ENCODE measurements around the gene PRKCA. TPM values are rescaled to one million over a fixed set of nuclear protein-coding genes. Genes with fewer than 3 reads are reported as not detected.
A peak's percentile ranks its signal among the peaks of the same experiment; 100 is the strongest.

The PRKCA gene
- total RNA-seq, 1 donor from 2014 or later: 5.6 TPM

- no peak for DNase-seq
- intact Hi-C loops (cut with micrococcal nuclease): no loop called here
- H3K4me3 ChIP-seq: peak overlapping the region; percentile 87
- H3K4me1 ChIP-seq: peaks cover 27% of the 10 kb centered on the region
- H3K9me3 ChIP-seq (replicated peaks): no peaks in the 10 kb centered on the region
- H3K27ac ChIP-seq (replicated peaks): peak overlapping the region; percentile 82
- no peaks in the 10 kb centered on the region for H3K36me3 ChIP-seq
- H3K27me3 ChIP-seq (ENCODE audit: low read depth): no peaks in the 10 kb centered on the region
- TF ChIP-seq, protein P1, sequence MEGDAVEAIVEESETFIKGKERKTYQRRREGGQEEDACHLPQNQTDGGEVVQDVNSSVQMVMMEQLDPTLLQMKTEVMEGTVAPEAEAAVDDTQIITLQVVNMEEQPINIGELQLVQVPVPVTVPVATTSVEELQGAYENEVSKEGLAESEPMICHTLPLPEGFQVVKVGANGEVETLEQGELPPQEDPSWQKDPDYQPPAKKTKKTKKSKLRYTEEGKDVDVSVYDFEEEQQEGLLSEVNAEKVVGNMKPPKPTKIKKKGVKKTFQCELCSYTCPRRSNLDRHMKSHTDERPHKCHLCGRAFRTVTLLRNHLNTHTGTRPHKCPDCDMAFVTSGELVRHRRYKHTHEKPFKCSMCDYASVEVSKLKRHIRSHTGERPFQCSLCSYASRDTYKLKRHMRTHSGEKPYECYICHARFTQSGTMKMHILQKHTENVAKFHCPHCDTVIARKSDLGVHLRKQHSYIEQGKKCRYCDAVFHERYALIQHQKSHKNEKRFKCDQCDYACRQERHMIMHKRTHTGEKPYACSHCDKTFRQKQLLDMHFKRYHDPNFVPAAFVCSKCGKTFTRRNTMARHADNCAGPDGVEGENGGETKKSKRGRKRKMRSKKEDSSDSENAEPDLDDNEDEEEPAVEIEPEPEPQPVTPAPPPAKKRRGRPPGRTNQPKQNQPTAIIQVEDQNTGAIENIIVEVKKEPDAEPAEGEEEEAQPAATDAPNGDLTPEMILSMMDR (IDR thresholded peaks at IDR 0.05; ENCODE audit: borderline replicate concordance): no peak
These were observed 998 bp upstream of the PRKCA start for GRCh38 chr17:66301367-66301863.

GRCh38 chr17:66302761-66303626, 581 bp downstream of the PRKCA start:
- Histone ChIP-seq H3K27ac (replicated peaks) (peak overlapping the region; percentile 82), H3K4me3 (peak overlapping the region; percentile 87), H3K36me3 (no peaks in the 10 kb centered on the region), H3K9me3 (replicated peaks) (no peaks in the 10 kb centered on the region), H3K27me3 (ENCODE audit: low read depth) (no peaks in the 10 kb centered on the region), H3K4me1 (peaks cover 27% of the 10 kb centered on the region)
- TF ChIP-seq, protein P1 (IDR thresholded peaks at IDR 0.05; ENCODE audit: borderline replicate concordance): no peak
- intact Hi-C loops (cut with micrococcal nuclease): no loop called here
- peak; percentile 47 for DNase-seq

- TF ChIP-seq, protein P1 (IDR thresholded peaks at IDR 0.05; ENCODE audit: borderline replicate concordance): no peak
- Histone ChIP-seq H3K27me3 (ENCODE audit: low read depth) (no peaks in the 10 kb centered on the region), H3K4me3 (peak overlapping the region; percentile 87), H3K9me3 (replicated peaks) (no peaks in the 10 kb centered on the region), H3K36me3 (no peaks in the 10 kb centered on the region), H3K27ac (replicated peaks) (peak overlapping the region; percentile 82), H3K4me1 (peaks cover 27% of the 10 kb centered on the region)
- intact Hi-C loops (cut with micrococcal nuclease): no loop called here
- no peak for DNase-seq
These were observed 2.1 kb downstream of the PRKCA start for GRCh38 chr17:66304304-66305174.

GRCh38 chr17:66306446-66306845, 4.0 kb downstream of the PRKCA start:
- TF ChIP-seq, protein P1 (IDR thresholded peaks at IDR 0.05; ENCODE audit: borderline replicate concordance): no peak
- H3K4me1 ChIP-seq: peaks cover 24% of the 10 kb centered on the region
- no peaks in the 10 kb centered on the region for H3K9me3 ChIP-seq (replicated peaks)
- H3K27ac ChIP-seq (replicated peaks): no peak overlapping the region
- peak overlapping the region; percentile 87 for H3K4me3 ChIP-seq
- DNase-seq: no peak
- no peaks in the 10 kb centered on the region for H3K27me3 ChIP-seq (ENCODE audit: low read depth)
- no peaks in the 10 kb centered on the region for H3K36me3 ChIP-seq
- intact Hi-C loops (cut with micrococcal nuclease): no loop called here

GRCh38 chr17:66307257-66307656, 4.8 kb downstream of the PRKCA start:
- peaks cover 17% of the 10 kb centered on the region for H3K4me1 ChIP-seq
- intact Hi-C loops (cut with micrococcal nuclease): no loop called here

More at GRCh38 chr17:66307257-66307656, 4.8 kb downstream of the PRKCA start:
- DNase-seq: no peak
- H3K27me3 ChIP-seq (ENCODE audit: low read depth): no peaks in the 10 kb centered on the region
- no peak overlapping the region for H3K27ac ChIP-seq (replicated peaks)
- no peaks in the 10 kb centered on the region for H3K9me3 ChIP-seq (replicated peaks)
- TF ChIP-seq, protein P1 (IDR thresholded peaks at IDR 0.05; ENCODE audit: borderline replicate concordance): no peak
- no peaks in the 10 kb centered on the region for H3K36me3 ChIP-seq
- H3K4me3 ChIP-seq: no peak overlapping the region
